ENCODE results near the gene NT5DC1.
A peak's percentile ranks its signal among the peaks of the same experiment; 100 is the strongest.

NT5DC1 gene

DNA sequence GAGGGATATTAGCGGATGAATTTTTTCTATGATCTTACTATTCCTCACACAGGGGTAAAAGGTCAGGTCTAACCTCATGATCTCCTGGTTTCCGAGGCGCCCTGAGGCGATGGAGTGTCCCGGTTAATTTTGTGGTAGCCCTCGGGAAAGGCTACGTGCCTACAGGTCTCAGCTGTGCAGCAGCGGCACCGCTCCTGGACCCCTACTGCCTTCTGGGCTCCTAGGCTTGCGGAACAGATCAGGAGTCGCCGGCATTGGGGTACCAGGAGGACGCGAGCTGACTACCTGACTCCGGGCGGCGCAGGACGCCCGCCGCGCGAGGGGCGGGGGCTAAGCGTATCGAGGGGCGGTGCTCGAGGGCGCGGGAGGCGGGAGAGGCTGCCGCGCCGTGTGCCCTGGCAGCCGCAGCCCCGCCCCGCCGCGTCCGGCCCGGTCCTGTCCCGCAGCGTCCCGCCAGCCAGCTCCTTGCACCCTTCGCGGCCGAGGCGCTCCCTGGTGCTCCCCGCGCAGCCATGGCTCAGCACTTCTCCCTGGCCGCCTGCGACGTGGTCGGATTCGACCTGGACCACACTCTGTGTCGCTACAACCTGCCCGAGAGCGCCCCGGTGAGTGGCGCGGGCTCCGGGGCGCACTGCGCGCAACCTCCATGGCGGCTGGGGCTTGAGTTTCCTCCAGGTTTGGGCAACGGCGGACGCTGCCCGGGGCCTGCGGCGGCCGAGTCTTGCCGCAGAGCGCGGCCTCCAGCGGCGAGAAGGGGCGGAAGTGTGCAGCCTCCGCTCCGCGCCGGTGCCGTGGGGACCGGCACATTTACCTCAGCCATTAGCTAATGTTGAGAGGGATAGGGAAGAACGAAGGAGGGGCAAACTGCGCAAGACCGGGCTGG is at the start of gene NT5DC1:
NT5DC1 (plus strand) TSS at position 435 of the 883 bp plus-strand sequence; CDS start at position 513, 78 bp downstream.
- peaks cover 11% of the 10 kb centered on the region for H3K36me3 Mint-ChIP-seq (ENCODE audit: low read depth)
- H3K27ac Mint-ChIP-seq: peak within 1 kb of the TSS; percentile 97
- peak within 1 kb of the TSS; percentile 95 for H3K4me3 Mint-ChIP-seq
- peak; percentile 85 for DNase-seq
- H3K27me3 Mint-ChIP-seq (ENCODE audit: low read depth, poor library complexity): peaks cover 9% of the 10 kb centered on the region
- H3K4me1 Mint-ChIP-seq: peaks cover 54% of the 10 kb centered on the region
- TF ChIP-seq, protein P1, sequence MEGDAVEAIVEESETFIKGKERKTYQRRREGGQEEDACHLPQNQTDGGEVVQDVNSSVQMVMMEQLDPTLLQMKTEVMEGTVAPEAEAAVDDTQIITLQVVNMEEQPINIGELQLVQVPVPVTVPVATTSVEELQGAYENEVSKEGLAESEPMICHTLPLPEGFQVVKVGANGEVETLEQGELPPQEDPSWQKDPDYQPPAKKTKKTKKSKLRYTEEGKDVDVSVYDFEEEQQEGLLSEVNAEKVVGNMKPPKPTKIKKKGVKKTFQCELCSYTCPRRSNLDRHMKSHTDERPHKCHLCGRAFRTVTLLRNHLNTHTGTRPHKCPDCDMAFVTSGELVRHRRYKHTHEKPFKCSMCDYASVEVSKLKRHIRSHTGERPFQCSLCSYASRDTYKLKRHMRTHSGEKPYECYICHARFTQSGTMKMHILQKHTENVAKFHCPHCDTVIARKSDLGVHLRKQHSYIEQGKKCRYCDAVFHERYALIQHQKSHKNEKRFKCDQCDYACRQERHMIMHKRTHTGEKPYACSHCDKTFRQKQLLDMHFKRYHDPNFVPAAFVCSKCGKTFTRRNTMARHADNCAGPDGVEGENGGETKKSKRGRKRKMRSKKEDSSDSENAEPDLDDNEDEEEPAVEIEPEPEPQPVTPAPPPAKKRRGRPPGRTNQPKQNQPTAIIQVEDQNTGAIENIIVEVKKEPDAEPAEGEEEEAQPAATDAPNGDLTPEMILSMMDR (IDR thresholded peaks at IDR 0.05): peak; percentile 26
- peaks cover 13% of the 10 kb centered on the region for H3K9me3 Mint-ChIP-seq

DNA sequence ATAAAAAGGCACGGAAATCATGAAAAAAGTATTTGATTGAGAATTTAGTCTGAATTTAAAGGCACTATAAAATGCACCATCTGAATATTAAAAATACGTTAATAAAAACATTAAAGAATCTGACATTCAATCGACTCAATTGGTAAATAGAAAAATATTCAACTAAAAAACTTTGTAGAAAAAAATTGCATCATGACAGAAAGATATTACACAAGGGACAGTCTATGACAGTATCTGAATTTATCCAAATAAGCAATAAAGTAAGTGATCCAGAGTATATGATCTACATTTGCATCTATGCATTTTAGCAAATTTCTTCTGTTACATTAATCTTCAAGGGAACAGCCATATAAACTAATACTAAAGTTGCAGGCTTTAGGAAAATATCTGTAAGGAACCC is 49.4 kb upstream of the NT5DC1 start:
- no peaks in the 10 kb centered on the region for H3K27me3 Mint-ChIP-seq (ENCODE audit: low read depth, poor library complexity)
- no peak for DNase-seq
- no peak overlapping the region for H3K27ac Mint-ChIP-seq
- no peaks in the 10 kb centered on the region for H3K4me1 Mint-ChIP-seq
- H3K4me3 Mint-ChIP-seq: no peak overlapping the region
- H3K9me3 Mint-ChIP-seq: no peaks in the 10 kb centered on the region
- H3K36me3 Mint-ChIP-seq (ENCODE audit: low read depth): no peaks in the 10 kb centered on the region
- TF ChIP-seq, protein P1 (IDR thresholded peaks at IDR 0.05): no peak

DNA sequence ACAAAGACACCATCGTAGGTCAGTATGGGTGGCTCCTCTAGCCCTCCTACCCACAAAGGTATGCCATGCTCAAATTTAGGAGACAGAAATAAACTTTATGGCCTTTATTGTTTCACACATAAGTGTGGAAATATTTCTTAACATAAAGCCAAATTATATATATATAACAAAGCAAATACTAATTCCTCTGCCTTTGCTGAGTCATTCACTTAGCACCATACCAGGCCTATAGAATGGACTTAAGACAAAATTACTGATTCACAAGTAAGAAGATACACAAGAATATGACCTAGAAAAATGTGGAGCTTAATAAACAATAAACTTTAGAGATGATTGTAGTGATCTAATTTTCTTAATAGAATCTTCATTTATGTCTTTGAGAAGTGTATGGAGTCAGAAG is 45.1 kb upstream of the NT5DC1 start:
- H3K4me1 Mint-ChIP-seq: no peaks in the 10 kb centered on the region
- H3K36me3 Mint-ChIP-seq (ENCODE audit: low read depth): no peaks in the 10 kb centered on the region
- peaks cover 3% of the 10 kb centered on the region for H3K27me3 Mint-ChIP-seq (ENCODE audit: low read depth, poor library complexity)
- TF ChIP-seq, protein P1 (IDR thresholded peaks at IDR 0.05): no peak
- H3K9me3 Mint-ChIP-seq: no peaks in the 10 kb centered on the region
- no peak for DNase-seq
- no peak overlapping the region for H3K27ac Mint-ChIP-seq
- no peak overlapping the region for H3K4me3 Mint-ChIP-seq

DNA sequence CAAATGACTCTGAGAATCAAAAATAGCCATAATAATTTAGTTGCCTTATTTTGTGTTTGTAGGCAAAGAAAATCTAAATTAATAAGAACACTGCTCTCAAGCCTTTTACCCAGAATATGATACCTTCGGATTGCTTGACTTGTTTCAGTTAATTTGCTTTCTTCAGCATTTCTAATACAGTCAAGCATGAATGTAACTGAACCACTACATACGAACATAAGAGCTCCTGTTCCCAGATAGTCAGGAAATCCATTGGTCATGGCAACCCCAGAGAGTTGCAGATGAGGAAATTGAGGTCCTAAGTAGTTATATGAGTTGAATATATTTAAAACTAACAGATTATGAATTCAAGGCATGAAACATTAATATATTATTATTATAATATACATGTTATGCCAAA is 42.9 kb upstream of the NT5DC1 start:
- TF ChIP-seq, protein P1 (IDR thresholded peaks at IDR 0.05): no peak
- no peak for DNase-seq
- Mint-ChIP-seq H3K36me3 (ENCODE audit: low read depth) (no peaks in the 10 kb centered on the region), H3K27me3 (ENCODE audit: low read depth, poor library complexity) (peaks cover 3% of the 10 kb centered on the region), H3K9me3 (no peaks in the 10 kb centered on the region), H3K4me3 (no peak overlapping the region), H3K27ac (no peak overlapping the region), H3K4me1 (no peaks in the 10 kb centered on the region)

DNA sequence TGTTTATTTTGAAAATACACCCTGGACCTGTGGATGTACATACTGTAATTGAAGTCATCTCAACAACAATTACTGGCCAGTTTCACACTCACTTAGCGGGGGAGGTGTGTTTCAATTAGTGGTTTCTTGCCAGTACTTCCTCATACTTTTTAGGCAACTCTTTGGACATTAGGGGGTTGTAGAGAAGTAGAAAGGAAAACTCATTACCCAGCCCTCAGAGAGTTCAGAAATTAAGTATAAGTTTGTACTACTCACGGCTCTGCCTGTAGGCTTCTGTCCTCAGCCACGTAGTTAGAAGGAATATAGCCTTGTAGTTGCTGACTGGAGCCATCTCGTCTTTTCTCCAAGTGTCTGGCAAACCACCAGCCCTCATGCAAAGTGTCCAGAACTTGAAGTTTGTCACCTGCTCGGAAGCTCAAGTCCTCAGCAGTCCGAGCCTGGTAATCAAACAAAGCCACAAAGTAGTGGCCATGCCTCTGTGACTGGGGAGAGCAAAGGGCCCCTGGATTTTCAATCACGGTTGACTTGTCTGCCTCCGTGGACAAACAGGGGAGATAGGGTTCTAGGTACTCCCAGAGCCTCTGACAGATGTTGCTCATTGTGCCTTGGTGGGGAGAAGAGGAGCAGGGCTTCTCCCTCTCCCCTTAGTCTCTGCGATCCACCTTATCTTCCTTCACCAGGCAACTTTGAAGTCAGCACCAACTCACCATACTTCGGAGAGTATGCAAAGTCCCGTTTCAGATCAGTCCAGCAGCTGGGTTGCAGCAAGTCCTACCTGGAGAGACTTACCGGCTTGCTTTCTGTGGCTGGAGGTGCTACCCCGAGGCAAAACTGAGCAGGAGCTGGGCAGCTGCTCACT is 40.7 kb upstream of the NT5DC1 start:
- no peaks in the 10 kb centered on the region for H3K36me3 Mint-ChIP-seq (ENCODE audit: low read depth)
- TF ChIP-seq, protein P1 (IDR thresholded peaks at IDR 0.05): no peak
- no peak overlapping the region for H3K4me3 Mint-ChIP-seq
- H3K4me1 Mint-ChIP-seq: no peaks in the 10 kb centered on the region
- H3K27ac Mint-ChIP-seq: no peak overlapping the region
- DNase-seq: no peak
- H3K9me3 Mint-ChIP-seq: no peaks in the 10 kb centered on the region
- H3K27me3 Mint-ChIP-seq (ENCODE audit: low read depth, poor library complexity): peaks cover 3% of the 10 kb centered on the region

All from nephron progenitor cell (in vitro differentiated cells).